Germinal center (tissue), 1 donor: Measurements from ENCODE around the gene IL18.
"Not testable (repeated sequence)": the region's sequence is repeated elsewhere in the genome, so short reads cannot be mapped to it uniquely, and the experiment has no call there.

Source experiments
- DNase-seq: peaks from one replicate; pipeline ENCODE4 v3.0.0; 2012; ENCODE audit warnings: mixed read lengths, low spot score

The IL18 gene

GRCh38 chr11:112118176-112118575 lies 45.7 kb downstream of the IL18 start:
- no peak for DNase-seq

- DNase-seq = no peak
Measured at GRCh38 chr11:112115386-112115785, 48.5 kb downstream of the IL18 start.

DNA sequence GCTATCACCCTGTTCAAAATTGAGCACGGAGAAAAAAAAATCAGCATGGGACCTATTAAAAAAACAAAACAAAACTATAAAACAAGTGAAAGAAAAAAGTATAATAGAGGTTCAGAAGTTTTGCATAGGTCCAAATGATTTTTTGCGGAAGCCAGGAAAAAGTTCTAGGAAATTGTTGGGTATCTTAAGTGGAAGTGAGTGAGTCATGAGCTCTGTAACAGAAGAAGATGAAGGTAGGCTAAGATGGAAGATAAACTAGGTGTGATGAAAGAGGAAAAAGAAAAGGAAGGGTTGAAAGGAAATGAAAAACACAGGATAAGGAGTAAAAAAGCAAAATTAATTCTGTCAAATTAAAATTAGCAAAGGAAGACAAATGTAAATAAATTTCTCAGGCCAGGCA lies 49.4 kb downstream of the IL18 start:
- no peak for DNase-seq

DNA sequence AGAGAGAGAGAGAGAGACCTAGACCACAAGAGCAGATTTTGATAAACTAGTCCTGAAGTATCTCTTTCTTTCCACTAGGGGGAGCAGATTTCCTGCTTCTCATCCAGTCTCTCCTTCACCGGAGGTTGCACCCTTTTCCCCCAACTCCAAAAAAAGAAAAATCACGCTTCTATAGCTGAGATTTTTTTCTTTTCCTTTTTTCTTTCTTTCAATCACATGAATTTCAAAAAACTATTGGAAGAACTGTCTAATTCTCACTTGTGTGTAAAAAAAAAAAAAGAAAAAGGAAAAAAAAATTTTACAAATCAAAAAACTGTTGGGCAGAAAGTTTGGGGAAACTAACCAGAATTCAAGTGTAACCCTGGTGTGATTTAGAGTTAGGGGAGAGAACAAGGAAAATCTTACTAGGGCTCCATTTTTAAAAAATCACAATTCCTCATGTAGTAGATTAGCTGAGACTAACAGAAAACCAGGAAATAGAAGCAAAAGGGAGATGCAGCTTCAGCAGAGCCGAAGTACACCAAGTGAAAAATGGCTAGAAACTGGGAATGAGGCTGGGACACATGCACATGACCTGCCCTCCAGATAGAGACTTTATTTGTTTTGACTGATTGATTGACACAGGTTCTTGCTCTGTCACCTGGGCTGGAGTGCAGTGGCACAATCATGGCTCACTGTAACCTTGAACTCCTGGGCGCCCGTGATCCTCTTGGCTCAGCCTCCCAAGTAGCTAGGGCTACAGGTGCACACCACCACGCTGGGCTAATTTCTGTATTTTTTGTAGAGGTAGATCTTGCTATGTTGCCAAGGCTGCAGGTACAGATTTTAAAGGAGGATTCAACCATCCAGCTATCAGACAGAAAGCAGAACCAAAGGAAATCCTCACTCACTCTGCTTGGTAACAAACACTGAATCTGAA lies 50.1 kb downstream of the IL18 start:
- peak; percentile 48 for DNase-seq

GRCh38 chr11:112106070-112106469 lies 57.8 kb downstream of the IL18 start:
- no peak for DNase-seq

DNA sequence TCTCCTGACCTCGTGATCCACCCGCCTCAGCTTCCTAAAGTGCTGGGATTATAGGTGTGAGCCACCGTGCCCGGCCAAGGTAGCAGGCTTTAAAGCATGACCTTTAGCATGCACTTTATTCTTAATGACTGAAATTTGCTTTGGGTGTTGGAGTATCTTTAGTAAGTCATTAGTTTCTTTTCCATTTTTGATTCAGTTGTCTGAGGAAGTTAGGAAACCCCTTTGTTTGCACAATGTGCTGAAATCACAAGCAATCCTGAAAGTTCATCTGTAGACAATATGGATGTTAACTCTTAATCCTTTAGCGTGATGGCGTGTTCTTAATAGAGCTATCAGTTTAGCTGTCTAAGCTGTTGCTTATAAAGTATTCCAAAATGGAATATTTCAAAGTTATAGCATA lies 60.4 kb downstream of the IL18 start:
- no peak for DNase-seq

- DNase-seq = no peak
Measured at GRCh38 chr11:112100462-112100861, 63.4 kb downstream of the IL18 start.

GRCh38 chr11:112097734-112098528 lies 66.0 kb downstream of the IL18 start:
- DNase-seq = no peak

GRCh38 chr11:112096194-112096593 lies 67.7 kb downstream of the IL18 start:
- no peak for DNase-seq

- not testable (repeated sequence) for DNase-seq
Measured at GRCh38 chr11:112095302-112095701, 68.6 kb downstream of the IL18 start.
